ENCODE measurements around the gene FGD1. TPM values are rescaled to one million over a fixed set of nuclear protein-coding genes. Genes with fewer than 3 reads are reported as not detected.
A peak's percentile ranks its signal among the peaks of the same experiment; 100 is the strongest.

FGD1 gene
- total RNA-seq, 1 donor from 2014 or later: 38.4 TPM

DNA sequence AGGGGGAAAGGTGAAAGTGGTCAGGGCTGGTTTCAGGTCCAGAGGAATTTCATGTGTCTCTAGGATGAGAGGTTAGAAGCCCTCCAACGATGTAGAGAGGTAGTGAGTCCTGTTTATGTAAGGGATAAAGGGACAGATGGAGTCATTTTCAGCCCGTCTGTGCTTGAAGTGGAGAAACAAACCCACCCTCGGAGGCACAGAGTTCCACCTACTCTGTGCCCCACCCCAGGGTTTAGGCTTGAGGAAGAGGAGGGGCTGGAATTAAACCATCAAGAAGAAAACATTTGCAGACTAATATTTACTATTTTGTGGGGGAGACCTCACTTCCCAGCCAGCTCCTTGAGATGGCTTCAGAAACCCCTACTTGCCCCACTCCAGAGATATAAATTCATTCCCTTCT lies 33.1 kb upstream of the FGD1 start:
- H3K4me1 Mint-ChIP-seq: peaks cover 15% of the 10 kb centered on the region
- H3K27ac Mint-ChIP-seq: peak overlapping the region; percentile 96
- H3K9me3 Mint-ChIP-seq: peaks cover 19% of the 10 kb centered on the region
- TF ChIP-seq, protein P1, sequence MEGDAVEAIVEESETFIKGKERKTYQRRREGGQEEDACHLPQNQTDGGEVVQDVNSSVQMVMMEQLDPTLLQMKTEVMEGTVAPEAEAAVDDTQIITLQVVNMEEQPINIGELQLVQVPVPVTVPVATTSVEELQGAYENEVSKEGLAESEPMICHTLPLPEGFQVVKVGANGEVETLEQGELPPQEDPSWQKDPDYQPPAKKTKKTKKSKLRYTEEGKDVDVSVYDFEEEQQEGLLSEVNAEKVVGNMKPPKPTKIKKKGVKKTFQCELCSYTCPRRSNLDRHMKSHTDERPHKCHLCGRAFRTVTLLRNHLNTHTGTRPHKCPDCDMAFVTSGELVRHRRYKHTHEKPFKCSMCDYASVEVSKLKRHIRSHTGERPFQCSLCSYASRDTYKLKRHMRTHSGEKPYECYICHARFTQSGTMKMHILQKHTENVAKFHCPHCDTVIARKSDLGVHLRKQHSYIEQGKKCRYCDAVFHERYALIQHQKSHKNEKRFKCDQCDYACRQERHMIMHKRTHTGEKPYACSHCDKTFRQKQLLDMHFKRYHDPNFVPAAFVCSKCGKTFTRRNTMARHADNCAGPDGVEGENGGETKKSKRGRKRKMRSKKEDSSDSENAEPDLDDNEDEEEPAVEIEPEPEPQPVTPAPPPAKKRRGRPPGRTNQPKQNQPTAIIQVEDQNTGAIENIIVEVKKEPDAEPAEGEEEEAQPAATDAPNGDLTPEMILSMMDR (IDR thresholded peaks at IDR 0.05; ENCODE audit: unreplicated experiment): no peak
- DNase-seq (ENCODE audit: low spot score in 2 of 2, unreplicated experiment in 2 of 2): no peak
- no peaks in the 10 kb centered on the region for H3K27me3 Mint-ChIP-seq (ENCODE audit: low read depth)
- peaks cover 1% of the 10 kb centered on the region for H3K36me3 Mint-ChIP-seq
- peak overlapping the region; percentile 91 for H3K4me3 Mint-ChIP-seq

DNA sequence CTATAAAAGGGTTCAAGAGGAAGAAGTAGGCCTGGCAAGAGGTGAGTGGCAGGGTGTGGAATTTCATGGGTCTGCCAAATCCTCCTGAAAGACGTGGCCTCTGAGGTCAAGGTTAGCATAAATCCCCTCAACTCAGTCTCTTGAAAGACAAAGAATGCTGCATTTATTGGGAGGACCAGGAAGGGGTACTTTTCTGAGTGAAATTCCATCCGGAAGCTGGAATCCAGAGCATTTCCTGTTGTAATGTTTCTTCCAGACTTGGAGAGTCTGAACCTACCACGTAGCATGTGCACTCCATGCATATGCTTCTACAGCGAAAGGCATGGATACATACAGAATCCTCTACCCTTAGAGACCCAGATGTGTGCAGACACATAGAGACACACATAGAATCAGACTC lies 13.4 kb upstream of the FGD1 start:
- Mint-ChIP-seq H3K4me1 (peaks cover 4% of the 10 kb centered on the region), H3K4me3 (no peak overlapping the region), H3K36me3 (peaks cover 2% of the 10 kb centered on the region), H3K9me3 (peaks cover 16% of the 10 kb centered on the region), H3K27me3 (ENCODE audit: low read depth) (no peaks in the 10 kb centered on the region), H3K27ac (peak overlapping the region; percentile 91)
- TF ChIP-seq, protein P1 (IDR thresholded peaks at IDR 0.05; ENCODE audit: unreplicated experiment): no peak
- no peak for DNase-seq (ENCODE audit: low spot score in 2 of 2, unreplicated experiment in 2 of 2)

DNA sequence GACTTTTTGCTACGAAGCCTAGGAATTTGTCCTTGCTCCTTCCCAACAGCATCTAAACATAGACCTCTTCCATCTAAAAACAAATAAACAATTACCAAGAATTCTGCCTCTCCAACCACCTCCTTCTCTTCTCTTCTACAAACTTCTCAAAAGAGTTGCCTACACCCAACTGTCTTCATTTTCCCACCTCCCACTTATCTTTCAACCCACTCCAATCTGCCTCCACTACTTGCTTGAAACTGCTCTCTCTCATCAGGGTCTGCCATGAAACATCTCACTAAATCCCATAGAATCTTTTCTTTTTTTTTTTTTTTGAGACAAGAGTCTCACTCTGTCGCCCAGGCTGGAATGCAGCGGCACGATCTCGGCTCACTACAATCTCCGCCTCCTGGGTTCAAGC lies 902 bp upstream of the FGD1 start:
- TF ChIP-seq, protein P1 (IDR thresholded peaks at IDR 0.05; ENCODE audit: unreplicated experiment): no peak
- Mint-ChIP-seq H3K9me3 (peaks cover 26% of the 10 kb centered on the region), H3K27ac (peak overlapping the region; percentile 91), H3K27me3 (ENCODE audit: low read depth) (no peaks in the 10 kb centered on the region), H3K4me1 (peaks cover 25% of the 10 kb centered on the region), H3K4me3 (peak overlapping the region; percentile 80), H3K36me3 (no peaks in the 10 kb centered on the region)
- DNase-seq (ENCODE audit: low spot score in 2 of 2, unreplicated experiment in 2 of 2): no peak

DNA sequence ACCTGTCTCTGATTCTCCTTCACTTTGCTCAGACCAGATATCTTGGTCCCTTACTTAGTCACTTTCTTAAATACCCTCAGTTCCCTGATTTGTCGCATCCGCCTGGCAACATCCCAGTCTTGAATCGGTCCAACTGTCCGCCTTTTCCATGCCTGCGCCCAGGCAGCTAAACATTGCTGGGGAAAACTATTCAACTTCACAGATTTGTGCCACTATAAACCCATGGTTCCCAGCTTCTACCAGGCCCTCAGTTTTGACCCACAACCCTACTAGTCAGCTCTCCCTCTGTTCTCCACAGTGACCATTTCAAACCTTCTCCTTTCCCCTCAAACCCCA lies 451 bp upstream of the FGD1 start:
- H3K4me3 Mint-ChIP-seq: peak overlapping the region; percentile 80
- TF ChIP-seq, protein P1 (IDR thresholded peaks at IDR 0.05; ENCODE audit: unreplicated experiment): no peak
- peaks cover 26% of the 10 kb centered on the region for H3K9me3 Mint-ChIP-seq
- DNase-seq (ENCODE audit: low spot score in 2 of 2, unreplicated experiment in 2 of 2): no peak
- H3K36me3 Mint-ChIP-seq: no peaks in the 10 kb centered on the region
- peaks cover 27% of the 10 kb centered on the region for H3K4me1 Mint-ChIP-seq
- peak overlapping the region; percentile 91 for H3K27ac Mint-ChIP-seq
- no peaks in the 10 kb centered on the region for H3K27me3 Mint-ChIP-seq (ENCODE audit: low read depth)

GRCh38 chrX:54494989-54495813 lies 833 bp downstream of the FGD1 start:
- Mint-ChIP-seq H3K27me3 (ENCODE audit: low read depth) (no peaks in the 10 kb centered on the region), H3K27ac (peak overlapping the region; percentile 96), H3K4me1 (peaks cover 27% of the 10 kb centered on the region), H3K36me3 (peaks cover 8% of the 10 kb centered on the region), H3K4me3 (peak overlapping the region; percentile 88), H3K9me3 (peaks cover 29% of the 10 kb centered on the region)
- TF ChIP-seq, protein P1 (IDR thresholded peaks at IDR 0.05; ENCODE audit: unreplicated experiment): no peak
- DNase-seq (ENCODE audit: low spot score in 2 of 2, unreplicated experiment in 2 of 2): peak in 1 of 2 experiments; percentile 45

All from mesothelial cell of epicardium (in vitro differentiated cells).